HUES48 (cell line): Measurements from ENCODE around the gene ADD3.

Experiments used
- H3K27ac ChIP-seq: one replicate; pipeline ENCODE4 v1.7.0; 2013; ENCODE audit warnings: low read depth, low read length, inconsistent platforms
- H3K27me3 ChIP-seq: 2 replicates; pipeline ENCODE4 v1.6.1; 2013; ENCODE audit warnings: mild to moderate bottlenecking, low read length; ENCODE audit not compliant: control insufficient read depth, insufficient read depth
- H3K36me3 ChIP-seq: 2 replicates; pipeline ENCODE4 v1.6.1; 2013; ENCODE audit warnings: low read length; ENCODE audit not compliant: control insufficient read depth, insufficient read depth
- H3K4me1 ChIP-seq: 2 replicates; pipeline ENCODE4 v1.6.1; 2013; ENCODE audit warnings: mild to moderate bottlenecking, low read length; ENCODE audit not compliant: control insufficient read depth, insufficient read depth
- H3K4me3 ChIP-seq: 2 replicates; pipeline ENCODE4 v1.5.1; 2013; ENCODE audit warnings: mild to moderate bottlenecking, low read depth, low read length
- H3K9ac ChIP-seq: 2 replicates; pipeline ENCODE4 v1.6.1; 2013; ENCODE audit warnings: mild to moderate bottlenecking, low read depth, low read length, moderate library complexity
- H3K9me3 ChIP-seq: 2 replicates; pipeline ENCODE4 v1.6.1; 2013; ENCODE audit warnings: low read length; ENCODE audit not compliant: control insufficient read depth, insufficient read depth

Gene ADD3

GRCh38 chr10:110006358-110007160 is 1.2 kb upstream of the ADD3 start:
- Histone ChIP-seq H3K36me3 (no peaks in the 10 kb centered on the region), H3K9ac (0 out of 2 replicates have a peak overlapping the region, but pooled peaks have one; percentile 55), H3K4me1 (peaks cover 59% of the 10 kb centered on the region), H3K27ac (peak overlapping the region; percentile 97), H3K9me3 (no peaks in the 10 kb centered on the region), H3K27me3 (peaks cover 12% of the 10 kb centered on the region), H3K4me3 (peak overlapping the region; percentile 67)

GRCh38 chr10:110007161-110007700 is 553 bp upstream of the ADD3 start:
- Histone ChIP-seq H3K36me3 (no peaks in the 10 kb centered on the region), H3K4me3 (peak overlapping the region; percentile 67), H3K9me3 (no peaks in the 10 kb centered on the region), H3K9ac (peak overlapping the region; percentile 55; the same call in 1 of the 2 replicates), H3K27ac (peak overlapping the region; percentile 97), H3K4me1 (peaks cover 65% of the 10 kb centered on the region), H3K27me3 (peaks cover 12% of the 10 kb centered on the region)

GRCh38 chr10:110008518-110009339 is 945 bp downstream of the ADD3 start:
- Histone ChIP-seq H3K4me3 (peak overlapping the region; percentile 82), H3K27ac (peak overlapping the region; percentile 97), H3K4me1 (peaks cover 61% of the 10 kb centered on the region), H3K9ac (peak overlapping the region; percentile 61), H3K36me3 (no peaks in the 10 kb centered on the region), H3K27me3 (peaks cover 12% of the 10 kb centered on the region), H3K9me3 (no peaks in the 10 kb centered on the region)

GRCh38 chr10:110009736-110010475 is 2.1 kb downstream of the ADD3 start:
- no peaks in the 10 kb centered on the region for H3K9me3 ChIP-seq
- no peaks in the 10 kb centered on the region for H3K36me3 ChIP-seq
- peaks cover 64% of the 10 kb centered on the region for H3K4me1 ChIP-seq
- H3K9ac ChIP-seq = no peak overlapping the region
- peak overlapping the region; percentile 82 for H3K4me3 ChIP-seq
- H3K27ac ChIP-seq = no peak overlapping the region
- H3K27me3 ChIP-seq = peaks cover 12% of the 10 kb centered on the region

- Histone ChIP-seq H3K4me1 (peaks cover 61% of the 10 kb centered on the region), H3K27ac (peak overlapping the region; percentile 3), H3K36me3 (no peaks in the 10 kb centered on the region), H3K9me3 (no peaks in the 10 kb centered on the region), H3K9ac (no peak overlapping the region), H3K27me3 (peaks cover 12% of the 10 kb centered on the region), H3K4me3 (peak overlapping the region; percentile 14)
Measured at GRCh38 chr10:110010486-110011378, 2.9 kb downstream of the ADD3 start.

GRCh38 chr10:110011681-110012080 is 3.9 kb downstream of the ADD3 start:
- Histone ChIP-seq H3K9me3 (no peaks in the 10 kb centered on the region), H3K4me1 (peaks cover 62% of the 10 kb centered on the region), H3K9ac (no peak overlapping the region), H3K27me3 (0 out of 2 replicates have a peak, but pooled peaks cover 3% of the 10 kb centered on the region), H3K4me3 (no peak overlapping the region), H3K27ac (no peak overlapping the region), H3K36me3 (no peaks in the 10 kb centered on the region)

- Histone ChIP-seq H3K4me1 (peaks cover 63% of the 10 kb centered on the region), H3K27ac (peak overlapping the region; percentile 84), H3K4me3 (no peak overlapping the region), H3K9ac (no peak overlapping the region), H3K36me3 (no peaks in the 10 kb centered on the region), H3K9me3 (no peaks in the 10 kb centered on the region), H3K27me3 (no peaks in the 10 kb centered on the region)
Measured at GRCh38 chr10:110013630-110014293, 6.0 kb downstream of the ADD3 start.

- no peak overlapping the region for H3K4me3 ChIP-seq
- peak overlapping the region; percentile 60 for H3K27ac ChIP-seq
- no peaks in the 10 kb centered on the region for H3K9me3 ChIP-seq
- H3K9ac ChIP-seq = no peak overlapping the region
- no peaks in the 10 kb centered on the region for H3K36me3 ChIP-seq
- no peaks in the 10 kb centered on the region for H3K27me3 ChIP-seq
- H3K4me1 ChIP-seq = peaks cover 44% of the 10 kb centered on the region
Measured at GRCh38 chr10:110016039-110016438, 8.3 kb downstream of the ADD3 start.

GRCh38 chr10:110017052-110017451 is 9.3 kb downstream of the ADD3 start:
- Histone ChIP-seq H3K4me1 (peaks cover 34% of the 10 kb centered on the region), H3K36me3 (no peaks in the 10 kb centered on the region), H3K4me3 (no peak overlapping the region), H3K9ac (no peak overlapping the region), H3K27ac (no peak overlapping the region), H3K27me3 (no peaks in the 10 kb centered on the region), H3K9me3 (no peaks in the 10 kb centered on the region)
